Right atrium auricular region (tissue), 2 donors: Measurements from ENCODE around the gene TMIGD2. TPM values are rescaled to one million over a fixed set of nuclear protein-coding genes. Genes with fewer than 3 reads are reported as not detected.
"Not testable (repeated sequence)": the region's sequence is repeated elsewhere in the genome, so short reads cannot be mapped to it uniquely, and the experiment has no call there.

Experiments used
- DNase-seq: peaks from one replicate; pipeline ENCODE4 v3.0.0-alpha.2; 2019; ENCODE audit warnings: low spot score
- H3K27ac ChIP-seq, 2 donors: fragments of 200-600 bp; sonication (generic); 1 replicate in 1 of 2; 2 replicates in 1 of 2; pipeline ENCODE4 v1.5.1; 2016 to 2019
- H3K27me3 ChIP-seq, 2 donors: fragments of 200-600 bp; sonication (generic); one replicate each; pipeline versions ENCODE4 v1.5.1 to v1.6.0; 2017 to 2019
- H3K36me3 ChIP-seq: fragments of 200-600 bp; sonication (generic); one replicate; pipeline ENCODE4 v1.5.1; 2016
- H3K4me1 ChIP-seq, 2 donors: fragments of 200-600 bp; sonication (generic); one replicate each; pipeline versions ENCODE4 v1.5.1 to v1.6.0; 2017 to 2019
- H3K4me3 ChIP-seq, 2 donors: fragments of 200-600 bp; sonication (generic); 1 replicate in 1 of 2; 2 replicates in 1 of 2; pipeline ENCODE4 v1.5.1; 2017 to 2019; ENCODE audit warnings: mild to moderate bottlenecking in 1 of 2, moderate library complexity in 1 of 2
- H3K9me3 ChIP-seq, 2 donors: fragments of 200-600 bp; sonication (generic); one replicate each; pipeline ENCODE4 v1.5.1; 2019
- CTCF ChIP-seq, 2 donors: fragments of 200-600 bp; sonication (generic); IDR thresholded peaks; one replicate each; pipeline ENCODE4 v1.5.1; 2019; ENCODE audit warnings: antibody characterized with exemption in 2 of 2
- total RNA-seq, 2 donors: library from RNA; depleted of rRNA; stranded (reverse); fragments of >200 nt; gene quantifications; one replicate each; pipeline ENCODE4 v1.1.0, GENCODE V29; 2016

TMIGD2 gene
- under 1 TPM in 1 of 2 donors, not detected in 1; 0.28 TPM for total RNA-seq

- H3K27ac ChIP-seq: no peak within 1 kb of the TSS
- no peaks in the 10 kb centered on the region for H3K36me3 ChIP-seq
- H3K9me3 ChIP-seq: no peaks in the 10 kb centered on the region
- H3K4me3 ChIP-seq: no peak within 1 kb of the TSS
- no peak for TF ChIP-seq CTCF (IDR thresholded peaks at IDR 0.05)
- no peaks in the 10 kb centered on the region for H3K27me3 ChIP-seq
- peaks cover 0 to 7% of the 10 kb centered on the region in 2 donors for H3K4me1 ChIP-seq
- DNase-seq: no peak
These were observed at the start of gene TMIGD2 for GRCh38 chr19:4302243-4302640. Gene TMIGD2, minus strand, starts transcription at chr19:4302389. Its CDS starts 4 bp downstream, at chr19:4302385.

GRCh38 chr19:4350726-4351125, 48.5 kb upstream of the TMIGD2 start:
- Histone ChIP-seq H3K27me3 (no peaks in the 10 kb centered on the region), H3K36me3 (no peaks in the 10 kb centered on the region), H3K4me3 (no peak overlapping the region), H3K27ac (no peak overlapping the region), H3K4me1 (peaks cover 0 to 6% of the 10 kb centered on the region in 2 donors), H3K9me3 (no peaks in the 10 kb centered on the region)
- DNase-seq: no peak
- TF ChIP-seq CTCF (IDR thresholded peaks at IDR 0.05): no peak

GRCh38 chr19:4350111-4350510, 47.9 kb upstream of the TMIGD2 start:
- no peak for DNase-seq
- Histone ChIP-seq H3K27ac (no peak overlapping the region), H3K27me3 (no peaks in the 10 kb centered on the region), H3K9me3 (no peaks in the 10 kb centered on the region), H3K4me1 (peaks cover 0 to 6% of the 10 kb centered on the region in 2 donors), H3K4me3 (no peak overlapping the region), H3K36me3 (no peaks in the 10 kb centered on the region)
- TF ChIP-seq CTCF (IDR thresholded peaks at IDR 0.05): no peak

- H3K27ac ChIP-seq, H3K27me3 ChIP-seq, H3K4me3 ChIP-seq, H3K9me3 ChIP-seq, DNase-seq, H3K36me3 ChIP-seq, H3K4me1 ChIP-seq: not testable (repeated sequence)
These were observed 47.0 kb upstream of the TMIGD2 start for GRCh38 chr19:4349225-4349624.

- Histone ChIP-seq H3K4me3 (no peak overlapping the region), H3K27me3 (no peaks in the 10 kb centered on the region), H3K9me3 (no peaks in the 10 kb centered on the region), H3K4me1 (peaks cover 0 to 13% of the 10 kb centered on the region in 2 donors), H3K27ac (no peak overlapping the region), H3K36me3 (no peaks in the 10 kb centered on the region)
- TF ChIP-seq CTCF (IDR thresholded peaks at IDR 0.05): no peak
- DNase-seq: no peak
These were observed 45.3 kb upstream of the TMIGD2 start for GRCh38 chr19:4347521-4347920.

- DNase-seq: no peak
- no peak overlapping the region for H3K27ac ChIP-seq
- TF ChIP-seq CTCF (IDR thresholded peaks at IDR 0.05): no peak
- peaks cover 0 to 17% of the 10 kb centered on the region in 2 donors for H3K4me1 ChIP-seq
- no peaks in the 10 kb centered on the region for H3K27me3 ChIP-seq
- H3K9me3 ChIP-seq: no peaks in the 10 kb centered on the region
- H3K36me3 ChIP-seq: no peaks in the 10 kb centered on the region
- no peak overlapping the region for H3K4me3 ChIP-seq
These were observed 43.8 kb upstream of the TMIGD2 start for GRCh38 chr19:4346020-4346383.
